SU-DHL-6 (cell line): ENCODE results near the gene SLC25A52.
A peak's percentile ranks its signal among the peaks of the same experiment; 100 is the strongest.
"Not testable (repeated sequence)": the region's sequence is repeated elsewhere in the genome, so short reads cannot be mapped to it uniquely, and the experiment has no call there.

Source experiments
- H2AFZ ChIP-seq: fragments of 200-600 bp; sonication (generic); 2 replicates; pipeline ENCODE4 v1.6.1; 2014; ENCODE audit warnings: low read depth, mild to moderate bottlenecking, moderate library complexity, mixed read lengths, antibody characterized with exemption, low read length; ENCODE audit not compliant: severe bottlenecking
- H3F3A ChIP-seq: fragments of 200-600 bp; shearing (Covaris generic); 2 replicates; pipeline ENCODE4 v1.6.0; 2016; ENCODE audit warnings: antibody characterized with exemption, mild to moderate bottlenecking; ENCODE audit not compliant: insufficient read depth
- H3K27ac ChIP-seq: fragments of 200-600 bp; sonication (generic); 2 replicates; pipeline ENCODE4 v1.5.1; 2016; ENCODE audit warnings: low read depth, mild to moderate bottlenecking, low read length, moderate library complexity, mixed read lengths
- H3K27me3 ChIP-seq: fragments of 200-600 bp; sonication (generic), shearing (Covaris generic); 2 replicates; pipeline ENCODE4 v1.6.0; 2014; ENCODE audit warnings: mild to moderate bottlenecking, low read length
- H3K36me3 ChIP-seq: fragments of 200-600 bp; sonication (generic); 2 replicates; pipeline ENCODE4 v1.6.1; 2014; ENCODE audit warnings: mild to moderate bottlenecking, low read length, mixed read lengths
- H3K4me2 ChIP-seq: fragments of 300-600, 200-600 bp; shearing (Covaris generic), sonication (generic); 2 replicates; pipeline ENCODE4 v1.6.0; 2014; ENCODE audit warnings: low read length, low read depth, mild to moderate bottlenecking; ENCODE audit not compliant: poor library complexity, severe bottlenecking
- H3K4me3 ChIP-seq: fragments of 200-600 bp; sonication (generic); 2 replicates; pipeline ENCODE4 v1.5.1; 2014; ENCODE audit warnings: antibody characterized with exemption, low read length, mild to moderate bottlenecking, mixed read lengths; ENCODE audit not compliant: insufficient read depth, poor library complexity, severe bottlenecking
- H3K79me2 ChIP-seq: fragments of 200-600 bp; sonication (generic); 2 replicates; pipeline ENCODE4 v1.6.1; 2014; ENCODE audit warnings: mild to moderate bottlenecking, low read length, moderate library complexity; ENCODE audit not compliant: insufficient read depth
- H3K9ac ChIP-seq: fragments of 200-600 bp; sonication (generic); 2 replicates; pipeline ENCODE4 v1.7.0; 2014; ENCODE audit warnings: mild to moderate bottlenecking, low read length
- H3K9me2 ChIP-seq: fragments of 200-600 bp; sonication (generic); replicated peaks from 2 replicates; pipeline ENCODE4 v1.6.1; 2014; ENCODE audit warnings: low read length; ENCODE audit not compliant: insufficient read depth
- H3K9me3 ChIP-seq: fragments of 200-600 bp; sonication (generic); 2 replicates; pipeline ENCODE4 v1.6.1; 2014; ENCODE audit warnings: low read length, mixed read lengths; ENCODE audit not compliant: insufficient read depth
- H4K20me1 ChIP-seq: fragments of 200-600 bp; sonication (generic); 2 replicates; pipeline ENCODE4 v1.6.1; 2014; ENCODE audit warnings: low read depth, mild to moderate bottlenecking, antibody characterized with exemption, low read length, moderate library complexity, mixed read lengths
- EZH2phosphoT487 ChIP-seq: fragments of 200-600 bp; sonication (generic), shearing (Covaris generic); conservative IDR thresholded peaks from 2 replicates; pipeline ENCODE4 v1.6.1; 2018; ENCODE audit warnings: mild to moderate bottlenecking, antibody characterized with exemption, low read length, moderate library complexity, mixed read lengths
- TF ChIP-seq, protein P1 (sequence below): fragments of 200-600 bp; sonication (generic); IDR thresholded peaks from one replicate; pipeline ENCODE4 v1.5.1; 2017; ENCODE audit warnings: antibody characterized with exemption, mild to moderate bottlenecking, low read length, moderate library complexity; ENCODE audit not compliant: insufficient read depth, poor library complexity, severe bottlenecking

The SLC25A52 gene

DNA sequence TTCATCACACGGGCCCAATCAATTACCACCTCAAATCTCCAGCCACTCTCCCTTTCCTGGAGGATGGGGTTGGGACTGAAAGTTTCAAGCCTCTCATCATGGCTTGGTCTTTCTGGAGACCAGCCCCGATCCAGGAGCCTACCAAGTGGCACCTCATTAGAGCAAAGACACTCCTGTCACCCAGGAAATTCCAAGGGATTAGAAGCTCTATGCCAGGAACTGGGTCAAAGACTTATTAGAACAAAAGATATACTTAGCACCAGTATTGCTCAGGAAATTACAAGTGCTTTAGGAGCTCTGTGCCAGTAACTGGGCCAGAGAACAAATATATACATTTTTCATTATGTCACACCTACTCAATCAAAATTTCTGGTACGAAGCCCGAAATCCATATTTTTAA, 14.3 kb downstream of the SLC25A52 start:
- H3K9me2 ChIP-seq: no peaks in the 10 kb centered on the region
- H3K9me3 ChIP-seq: no peaks in the 10 kb centered on the region
- H3F3A ChIP-seq: no peaks in the 10 kb centered on the region
- no peak overlapping the region for H2AFZ ChIP-seq
- H3K9ac ChIP-seq: no peak overlapping the region
- no peaks in the 10 kb centered on the region for H3K36me3 ChIP-seq
- TF ChIP-seq, protein P1, sequence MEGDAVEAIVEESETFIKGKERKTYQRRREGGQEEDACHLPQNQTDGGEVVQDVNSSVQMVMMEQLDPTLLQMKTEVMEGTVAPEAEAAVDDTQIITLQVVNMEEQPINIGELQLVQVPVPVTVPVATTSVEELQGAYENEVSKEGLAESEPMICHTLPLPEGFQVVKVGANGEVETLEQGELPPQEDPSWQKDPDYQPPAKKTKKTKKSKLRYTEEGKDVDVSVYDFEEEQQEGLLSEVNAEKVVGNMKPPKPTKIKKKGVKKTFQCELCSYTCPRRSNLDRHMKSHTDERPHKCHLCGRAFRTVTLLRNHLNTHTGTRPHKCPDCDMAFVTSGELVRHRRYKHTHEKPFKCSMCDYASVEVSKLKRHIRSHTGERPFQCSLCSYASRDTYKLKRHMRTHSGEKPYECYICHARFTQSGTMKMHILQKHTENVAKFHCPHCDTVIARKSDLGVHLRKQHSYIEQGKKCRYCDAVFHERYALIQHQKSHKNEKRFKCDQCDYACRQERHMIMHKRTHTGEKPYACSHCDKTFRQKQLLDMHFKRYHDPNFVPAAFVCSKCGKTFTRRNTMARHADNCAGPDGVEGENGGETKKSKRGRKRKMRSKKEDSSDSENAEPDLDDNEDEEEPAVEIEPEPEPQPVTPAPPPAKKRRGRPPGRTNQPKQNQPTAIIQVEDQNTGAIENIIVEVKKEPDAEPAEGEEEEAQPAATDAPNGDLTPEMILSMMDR: no peak
- no peak for TF ChIP-seq EZH2phosphoT487
- no peak overlapping the region for H3K27ac ChIP-seq
- no peaks in the 10 kb centered on the region for H4K20me1 ChIP-seq
- H3K27me3 ChIP-seq: no peaks in the 10 kb centered on the region
- no peaks in the 10 kb centered on the region for H3K79me2 ChIP-seq
- no peak overlapping the region for H3K4me2 ChIP-seq
- no peak overlapping the region for H3K4me3 ChIP-seq

DNA sequence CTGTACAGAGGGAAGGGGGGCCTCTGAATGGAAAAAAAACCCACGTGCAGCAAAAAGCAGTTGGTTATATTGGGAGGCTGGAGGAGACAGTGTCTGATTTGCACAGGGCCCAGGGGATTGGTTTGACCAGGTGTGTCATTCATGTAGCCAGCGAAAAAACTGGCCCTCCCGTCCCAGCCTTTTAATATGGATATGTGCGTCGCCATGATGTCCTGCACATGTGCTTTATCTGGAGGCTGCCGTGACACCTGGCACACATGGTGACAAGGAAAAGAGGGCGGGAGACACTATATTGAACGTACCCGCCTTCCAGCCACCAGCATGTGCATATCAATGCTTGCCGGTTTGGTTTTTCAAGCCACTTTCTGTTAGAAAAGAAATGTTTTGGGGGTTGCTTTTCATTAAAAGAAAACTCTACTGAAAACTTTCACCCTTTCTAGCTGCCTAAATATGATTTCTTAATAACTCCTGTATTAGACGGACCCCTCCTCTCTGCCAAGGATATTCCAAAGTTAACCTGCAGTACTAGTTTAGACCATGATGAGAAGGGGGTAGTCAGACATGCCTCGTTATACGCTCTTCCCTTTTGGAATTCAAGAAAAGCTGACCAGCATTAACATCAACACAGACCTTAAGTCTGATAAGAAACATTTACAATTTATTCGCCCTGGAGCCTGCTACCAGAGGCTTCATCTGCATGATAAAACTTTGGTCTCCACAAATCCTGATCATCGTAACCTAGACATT, 16.2 kb downstream of the SLC25A52 start:
- no peak overlapping the region for H3K9ac ChIP-seq
- H3K27me3 ChIP-seq: no peaks in the 10 kb centered on the region
- TF ChIP-seq, protein P1: no peak
- no peak for TF ChIP-seq EZH2phosphoT487
- no peak overlapping the region for H3K4me3 ChIP-seq
- no peaks in the 10 kb centered on the region for H3K79me2 ChIP-seq
- H3K9me2 ChIP-seq: no peaks in the 10 kb centered on the region
- H2AFZ ChIP-seq: no peak overlapping the region
- H3K4me2 ChIP-seq: no peak overlapping the region
- H3K36me3 ChIP-seq: no peaks in the 10 kb centered on the region
- no peaks in the 10 kb centered on the region for H3K9me3 ChIP-seq
- H3K27ac ChIP-seq: no peak overlapping the region
- no peaks in the 10 kb centered on the region for H3F3A ChIP-seq
- no peaks in the 10 kb centered on the region for H4K20me1 ChIP-seq

DNA sequence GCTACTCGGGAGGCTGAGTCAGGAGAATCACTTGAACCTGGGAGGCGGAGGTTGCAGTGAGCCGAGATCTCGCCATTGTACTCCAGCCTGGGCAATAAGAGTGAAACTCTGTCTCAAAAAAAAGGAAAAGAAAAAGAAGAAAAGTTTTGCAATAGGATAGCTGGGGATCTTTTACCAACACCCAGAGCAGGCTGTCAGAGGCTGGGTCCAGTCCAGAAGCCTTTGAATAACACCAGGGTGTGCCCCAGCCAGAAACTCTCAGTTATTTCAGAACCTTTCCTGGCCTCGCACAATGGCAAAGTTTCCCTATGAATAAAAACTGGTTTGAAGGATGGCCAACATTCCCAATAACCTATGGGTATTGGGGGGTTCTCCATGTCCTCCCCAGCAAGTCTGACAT, 17.1 kb downstream of the SLC25A52 start:
- H3K27ac ChIP-seq, H4K20me1 ChIP-seq, H3K9ac ChIP-seq, H3K9me3 ChIP-seq, H3K27me3 ChIP-seq, H2AFZ ChIP-seq, H3K79me2 ChIP-seq, H3F3A ChIP-seq, H3K36me3 ChIP-seq, H3K9me2 ChIP-seq, H3K4me2 ChIP-seq, H3K4me3 ChIP-seq: not testable (repeated sequence)

DNA sequence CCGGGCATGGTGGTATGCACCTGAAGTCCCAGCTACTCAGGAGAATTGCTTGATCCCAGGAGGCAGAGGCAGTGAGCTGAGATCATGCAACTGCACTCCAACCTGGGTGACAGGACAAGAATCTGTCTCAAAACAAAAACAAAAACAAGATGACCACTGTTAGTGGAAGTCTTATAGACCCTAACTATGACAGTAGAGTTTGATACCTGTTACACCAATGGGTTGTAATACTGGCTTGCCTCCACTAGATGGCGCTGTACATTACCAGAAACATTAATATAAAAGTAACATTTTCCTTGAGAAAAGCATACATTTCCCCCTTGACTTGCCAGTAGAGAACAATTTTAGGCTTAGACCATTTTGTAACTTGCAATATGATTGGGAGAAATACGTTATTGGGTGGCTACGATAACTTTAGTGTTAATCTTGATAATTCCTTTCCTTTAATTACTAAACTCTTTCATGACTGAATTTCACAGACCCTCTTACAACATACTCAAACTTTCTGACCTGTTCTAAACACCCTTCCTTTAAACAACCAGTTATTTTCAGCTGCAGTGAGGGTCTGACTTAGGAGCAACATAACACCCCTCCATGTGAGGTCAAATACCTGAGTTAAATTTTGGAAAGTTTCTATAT, 19.5 kb downstream of the SLC25A52 start:
- TF ChIP-seq, protein P1: peak; percentile 85
- no peak for TF ChIP-seq EZH2phosphoT487
- Histone ChIP-seq H3K36me3 (no peaks in the 10 kb centered on the region), H3K9ac (no peak overlapping the region), H3K79me2 (no peaks in the 10 kb centered on the region), H3K9me2 (no peaks in the 10 kb centered on the region), H4K20me1 (no peaks in the 10 kb centered on the region), H3K9me3 (no peaks in the 10 kb centered on the region), H3K4me3 (no peak overlapping the region), H2AFZ (no peak overlapping the region), H3F3A (no peaks in the 10 kb centered on the region), H3K27me3 (no peaks in the 10 kb centered on the region), H3K4me2 (no peak overlapping the region), H3K27ac (no peak overlapping the region)
